A549 (cell line): Measurements from ENCODE around the gene NCAPH2. TPM values are rescaled to one million over a fixed set of nuclear protein-coding genes. Genes with fewer than 3 reads are reported as not detected.

Experiments used
- ATAC-seq, 2 experiments: fragments of 200-7000 bp in 1 of 2; fragments of >200 bp in 1 of 2; cut with Nextera tagmentation in 1 of 2; cut with Tn5 transposase in 1 of 2; 3 replicates each; pipeline versions ENCODE4 v1.8.0 to v1.9.1; 2018 to 2020; ENCODE audit warnings: mild to moderate bottlenecking in 1 of 2, moderate library complexity in 1 of 2
- CTCF ChIA-PET: fragments of 300-600 bp; sonication (Branson Sonifier 250); formaldehyde crosslinking; extraction: SDS; loops from one replicate; lab custom pipeline; 2021; ENCODE audit warnings: antibody characterized with exemption, inconsistent platforms; lab: Yijun Ruan, JAX
- POLR2A ChIA-PET: fragments of 350-600 bp; formaldehyde crosslinking; extraction: SDS; loops from one replicate; lab custom pipeline; 2021; ENCODE audit warnings: antibody characterized with exemption, inconsistent platforms; lab: Yijun Ruan, JAX
- DNase-seq, 2 experiments: peaks; one replicate each; pipeline versions ENCODE4 v3.0.0 to v3.0.0-alpha.2; 2011 to 2016; ENCODE audit warnings: low read depth in 1 of 2, low spot score in 1 of 2
- FAIRE-seq: peaks from 2 replicates; lab custom pipeline; 2011; peaks lifted over from hg19 to GRCh38; lab: Jason Lieb, UNC
- H3K27ac ChIP-seq, 2 experiments: fragments of >200 bp; sonication (Bioruptor Twin); formaldehyde crosslinking; 3 replicates each; pipeline ENCODE4 v1.5.1; 2016 to 2017
- H3K4me1 ChIP-seq: fragments of >200 bp; sonication (Bioruptor Twin); formaldehyde crosslinking; 3 replicates; pipeline ENCODE4 v1.6.1; 2016
- H3K4me2 ChIP-seq: fragments of >200 bp; sonication (Bioruptor Twin); formaldehyde crosslinking; 3 replicates; pipeline ENCODE4 v1.6.1; 2016
- H3K4me3 ChIP-seq: fragments of >200 bp; sonication (Bioruptor Twin); formaldehyde crosslinking; 3 replicates; pipeline ENCODE4 v1.5.1; 2016
- H3K9me3 ChIP-seq: fragments of >200 bp; sonication (Bioruptor Twin); formaldehyde crosslinking; 3 replicates; pipeline ENCODE4 v1.6.1; 2016
- CBX8 ChIP-seq: fragments of 200-600 bp; sonication (generic); IDR thresholded peaks from 2 replicates; pipeline ENCODE4 v1.6.1; 2016
- CEBPB ChIP-seq, 2 experiments: fragments of >200 bp in 1 of 2; sonication (Bioruptor Twin) in 1 of 2; formaldehyde crosslinking in 1 of 2; IDR thresholded peaks; 2 replicates each; pipeline ENCODE4 v1.6.1; 2012 to 2016
- CHD4 ChIP-seq: fragments of 200-600 bp; sonication (generic); IDR thresholded peaks from 2 replicates; pipeline ENCODE4 v1.6.1; 2016; ENCODE audit warnings: antibody characterized with exemption, mild to moderate bottlenecking, borderline replicate concordance
- ESRRA ChIP-seq: fragments of 150-350 bp; IDR thresholded peaks from 2 replicates; pipeline ENCODE4 v1.6.1; 2014; ENCODE audit warnings: mild to moderate bottlenecking, low read length, borderline replicate concordance
- FOSB ChIP-seq: fragments of 250-450 bp; sonication (Bioruptor Pico); IDR thresholded peaks from 2 replicates; pipeline ENCODE4 v1.5.0; 2020; ENCODE audit warnings: mild to moderate bottlenecking, moderate library complexity
- FOXS1 ChIP-seq: fragments of 250-450 bp; sonication (Bioruptor Pico); IDR thresholded peaks from 2 replicates; pipeline ENCODE4 v1.5.0; 2020; ENCODE audit warnings: mild to moderate bottlenecking, moderate library complexity
- GATA3 ChIP-seq: IDR thresholded peaks from 2 replicates; pipeline ENCODE4 v1.6.1; 2012; ENCODE audit warnings: borderline replicate concordance
- HOXB13 ChIP-seq: fragments of 250-450 bp; sonication (Bioruptor Pico); IDR thresholded peaks from 2 replicates; pipeline ENCODE4 v1.5.0; 2020; ENCODE audit warnings: low read depth, mild to moderate bottlenecking, moderate library complexity
- JUN ChIP-seq, 2 experiments: fragments of >200 bp; sonication (Bioruptor Twin); formaldehyde crosslinking; IDR thresholded peaks; 2 replicates in 1 of 2; 3 replicates in 1 of 2; pipeline ENCODE4 v1.6.1; 2016 to 2017
- MAX ChIP-seq: IDR thresholded peaks from 2 replicates; pipeline ENCODE4 v1.6.1; 2012
- NFE2L2 ChIP-seq: fragments of 150-350 bp; conservative IDR thresholded peaks from 2 replicates; pipeline ENCODE4 v1.6.1; 2014; ENCODE audit warnings: low read length
- NR3C1 ChIP-seq: fragments of >200 bp; sonication (Bioruptor Twin); formaldehyde crosslinking; IDR thresholded peaks from 3 replicates; pipeline ENCODE4 v1.6.1; 2017
- POLR2A ChIP-seq: IDR thresholded peaks from 2 replicates; pipeline ENCODE4 v1.6.1; 2012; ENCODE audit warnings: mild to moderate bottlenecking, low read length
- RAD21 ChIP-seq, 2 experiments: fragments of >200 bp in 1 of 2; sonication (Bioruptor Twin) in 1 of 2; formaldehyde crosslinking in 1 of 2; IDR thresholded peaks in 1 of 2; conservative IDR thresholded peaks in 1 of 2; 2 replicates in 1 of 2; 3 replicates in 1 of 2; pipeline ENCODE4 v1.6.1; 2012 to 2018; ENCODE audit warnings: inconsistent platforms in 1 of 2
- RNF2 ChIP-seq: fragments of 200-600 bp; sonication (generic); IDR thresholded peaks from 2 replicates; pipeline ENCODE4 v1.6.1; 2016; ENCODE audit warnings: low read depth, mild to moderate bottlenecking, antibody characterized with exemption, moderate library complexity, borderline replicate concordance
- SMC3 ChIP-seq: fragments of >200 bp; sonication (Bioruptor Twin); formaldehyde crosslinking; IDR thresholded peaks from 3 replicates; pipeline ENCODE4 v1.6.1; 2018; ENCODE audit warnings: inconsistent platforms
- SREBF2 ChIP-seq: fragments of 450-650 bp; IDR thresholded peaks from 2 replicates; pipeline ENCODE4 v1.6.1; 2014; ENCODE audit warnings: mild to moderate bottlenecking, moderate library complexity
- TP53 ChIP-seq: fragments of 250-450 bp; sonication (Bioruptor Pico); IDR thresholded peaks from 2 replicates; pipeline ENCODE4 v1.5.0; 2021; ENCODE audit warnings: mild to moderate bottlenecking, moderate library complexity
- ZC3H11A ChIP-seq: fragments of 450-650 bp; IDR thresholded peaks from 2 replicates; pipeline ENCODE4 v1.6.1; 2014; ENCODE audit warnings: antibody characterized with exemption, mild to moderate bottlenecking
- ZNF302 ChIP-seq: fragments of 250-450 bp; sonication (Bioruptor Pico); IDR thresholded peaks from 2 replicates; pipeline ENCODE4 v1.9.0; 2021; ENCODE audit warnings: inconsistent platforms, mild to moderate bottlenecking, moderate library complexity
- ZSCAN20 ChIP-seq: fragments of 250-450 bp; sonication (Bioruptor Pico); IDR thresholded peaks from 2 replicates; pipeline ENCODE4 v1.8.0; 2022; ENCODE audit warnings: mild to moderate bottlenecking, moderate library complexity
- WGBS: methylation state at CpG from one replicate; pipeline ENCODE4 v1.1.6; 2017; ENCODE audit errors: missing lambda C conversion rate; 5-methylcytosine and 5-hydroxymethylcytosine counted together
- polyA plus RNA-seq, 4 experiments: library from polyadenylated mRNA; depleted of rRNA in 3 of 4; stranded (reverse); fragments of >200 nt; fragmentation: RNase III in 1 of 4; extraction: RNeasy Plus Mini Kit Qiagen cat#74134 plus additional on column Dnase treatment in 1 of 4; gene quantifications; 2 replicates in 3 of 4; 3 replicates in 1 of 4; pipeline ENCODE4 v1.2.3, GENCODE V29; 2011 to 2017
- TF ChIP-seq, protein P1 (sequence below): fragments of 250-450 bp; sonication (Bioruptor Pico); IDR thresholded peaks from 2 replicates; pipeline ENCODE4 v1.5.0; 2020; ENCODE audit warnings: low read depth, mild to moderate bottlenecking, moderate library complexity
- TF ChIP-seq, protein P2 (sequence below): fragments of 250-450 bp; sonication (Bioruptor Pico); IDR thresholded peaks from 2 replicates; pipeline ENCODE4 v1.5.0; 2021; ENCODE audit warnings: mild to moderate bottlenecking, moderate library complexity, borderline replicate concordance
- TF ChIP-seq, protein P3 (sequence below): fragments of >200 bp; sonication (Bioruptor Twin); formaldehyde crosslinking; IDR thresholded peaks from 3 replicates; pipeline ENCODE4 v1.6.1; 2016
- TF ChIP-seq, protein P4 (sequence below): fragments of 200-600 bp; sonication (generic); IDR thresholded peaks from 2 replicates; pipeline ENCODE4 v1.6.1; 2016; ENCODE audit warnings: antibody characterized with exemption, mild to moderate bottlenecking, moderate library complexity

Gene NCAPH2
- polyA plus RNA-seq, 2 of the 4 experiments (the other 2 are of a cell fraction) = 14.3 to 27.7 TPM

DNA sequence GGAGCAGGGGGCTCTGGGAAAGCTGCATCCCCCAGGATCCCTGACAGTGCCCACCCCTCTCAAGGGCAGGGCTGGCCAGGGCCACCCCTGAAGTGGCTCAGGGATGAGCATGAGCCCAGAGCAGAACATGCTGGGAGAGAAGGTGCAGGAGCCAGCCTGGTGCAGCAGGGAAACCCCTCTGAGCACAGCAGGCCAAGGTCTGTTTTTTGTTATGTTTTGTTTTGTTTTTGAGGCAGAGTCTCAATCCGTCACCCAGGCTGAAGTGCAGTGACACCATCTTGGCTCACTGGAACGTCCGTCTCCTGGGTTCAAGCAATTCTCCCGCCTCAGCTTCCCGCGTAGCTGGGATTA is 32.4 kb upstream of the NCAPH2 start:
- Histone ChIP-seq H3K4me3 (peak overlapping the region; percentile 76; the same call in 2 of the 3 replicates), H3K4me1 (peaks cover 9% of the 10 kb centered on the region; the same call in 1 of the 3 replicates), H3K27ac (peak overlapping the region; percentile 86 to 96; a peak in 5 of 6 replicates), H3K4me2 (peak overlapping the region; percentile 90), H3K9me3 (no peaks in the 10 kb centered on the region)
- TF ChIP-seq RNF2 = no peak
- TF ChIP-seq SMC3 = no peak
- no peak for TF ChIP-seq HOXB13 (CRISPR knock-in tag)
- TF ChIP-seq, protein P1, sequence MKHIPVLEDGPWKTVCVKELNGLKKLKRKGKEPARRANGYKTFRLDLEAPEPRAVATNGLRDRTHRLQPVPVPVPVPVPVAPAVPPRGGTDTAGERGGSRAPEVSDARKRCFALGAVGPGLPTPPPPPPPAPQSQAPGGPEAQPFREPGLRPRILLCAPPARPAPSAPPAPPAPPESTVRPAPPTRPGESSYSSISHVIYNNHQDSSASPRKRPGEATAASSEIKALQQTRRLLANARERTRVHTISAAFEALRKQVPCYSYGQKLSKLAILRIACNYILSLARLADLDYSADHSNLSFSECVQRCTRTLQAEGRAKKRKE (CRISPR knock-in tag) = no peak
- TF ChIP-seq FOXS1 (CRISPR knock-in tag) = no peak
- TF ChIP-seq MAX = no peak
- TF ChIP-seq, protein P2, sequence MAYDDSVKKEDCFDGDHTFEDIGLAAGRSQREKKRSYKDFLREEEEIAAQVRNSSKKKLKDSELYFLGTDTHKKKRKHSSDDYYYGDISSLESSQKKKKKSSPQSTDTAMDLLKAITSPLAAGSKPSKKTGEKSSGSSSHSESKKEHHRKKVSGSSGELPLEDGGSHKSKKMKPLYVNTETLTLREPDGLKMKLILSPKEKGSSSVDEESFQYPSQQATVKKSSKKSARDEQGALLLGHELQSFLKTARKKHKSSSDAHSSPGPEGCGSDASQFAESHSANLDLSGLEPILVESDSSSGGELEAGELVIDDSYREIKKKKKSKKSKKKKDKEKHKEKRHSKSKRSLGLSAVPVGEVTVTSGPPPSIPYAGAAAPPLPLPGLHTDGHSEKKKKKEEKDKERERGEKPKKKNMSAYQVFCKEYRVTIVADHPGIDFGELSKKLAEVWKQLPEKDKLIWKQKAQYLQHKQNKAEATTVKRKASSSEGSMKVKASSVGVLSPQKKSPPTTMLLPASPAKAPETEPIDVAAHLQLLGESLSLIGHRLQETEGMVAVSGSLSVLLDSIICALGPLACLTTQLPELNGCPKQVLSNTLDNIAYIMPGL (CRISPR knock-in tag) = no peak
- FAIRE-seq (no peak), ATAC-seq (peak in 1 of 2 experiments; percentile 3; a peak in 1 of 6 replicates), DNase-seq (no peak)
- WGBS = 98% methylated on average over 6 of the region's 6 CpGs
- ChIA-PET CTCF (no interaction called here), POLR2A (no interaction called here)

DNA sequence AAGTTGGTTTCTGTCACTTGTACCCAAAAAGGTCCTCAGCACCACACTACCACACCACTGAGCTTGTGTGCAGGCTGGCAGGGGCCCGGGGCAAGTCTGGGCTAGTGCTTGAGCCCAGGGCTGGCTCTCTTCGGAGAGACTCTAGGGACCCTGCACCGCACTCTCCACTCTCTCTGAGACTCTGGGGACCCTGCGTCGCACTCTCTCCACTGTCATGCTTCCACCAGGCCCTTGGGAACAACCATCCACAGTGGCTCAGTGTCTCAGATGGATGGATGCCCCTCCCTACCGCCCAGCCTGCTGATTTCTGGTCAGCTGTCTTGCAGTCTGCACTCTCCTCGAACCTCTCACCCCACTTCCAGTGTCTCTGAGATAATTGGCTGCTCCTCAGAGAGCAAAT is 31.2 kb upstream of the NCAPH2 start:
- H3K9me3 ChIP-seq = no peaks in the 10 kb centered on the region
- H3K4me3 ChIP-seq = no peak overlapping the region
- TF ChIP-seq CEBPB (IDR thresholded peaks at IDR 0.05) = no peak
- no peak for TF ChIP-seq RNF2
- no peak for TF ChIP-seq RAD21 (conservative IDR thresholded peaks at IDR 0.05 in 1 of 2, IDR thresholded peaks at IDR 0.05 in 1 of 2)
- DNase-seq (no peak), FAIRE-seq (no peak), ATAC-seq (no peak)
- WGBS = 81% methylated on average over 7 of the region's 7 CpGs
- H3K4me2 ChIP-seq = no peak overlapping the region
- POLR2A ChIA-PET = no interaction called here
- peaks cover 9% of the 10 kb centered on the region; the same call in 1 of the 3 replicates for H3K4me1 ChIP-seq
- CTCF ChIA-PET = interaction anchor here (0.6 to 1.3 kb wide), 2 partner anchors 20 to 48 kb away, joined by 3 to 4 read pairs; partner anchors contain the start of gene SCO2
- H3K27ac ChIP-seq = peak overlapping the region in 1 of 2 experiments; percentile 64; a peak in 3 of 6 replicates

DNA sequence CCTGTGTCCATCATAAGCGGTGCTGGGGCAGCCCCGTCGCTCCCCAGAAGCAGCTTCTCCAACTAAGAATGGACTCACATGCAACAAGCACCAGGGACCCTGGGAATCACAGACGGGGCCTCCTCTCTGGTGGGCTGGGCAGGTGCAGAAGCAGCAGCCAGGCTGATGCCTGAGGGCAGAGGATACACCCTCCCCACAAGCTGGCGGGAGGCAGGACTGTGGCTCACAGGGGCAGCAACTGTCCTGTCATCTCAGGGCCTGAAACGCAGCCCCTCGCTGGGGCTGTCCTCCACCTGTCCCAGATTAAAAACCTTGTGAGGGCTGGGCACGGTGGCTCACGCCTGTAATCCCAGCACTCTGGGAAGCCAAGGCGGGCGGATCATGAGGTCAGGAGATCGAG is 30.1 kb upstream of the NCAPH2 start:
- TF ChIP-seq CHD4 (no peak), MAX (no peak), POLR2A (no peak), NR3C1 (no peak), GATA3 (no peak), SMC3 (no peak), SREBF2 (no peak), TP53 (CRISPR knock-in tag) (no peak), ESRRA (no peak), ZSCAN20 (CRISPR knock-in tag) (no peak), FOSB (CRISPR knock-in tag) (no peak), JUN (IDR thresholded peaks at IDR 0.05) (no peak), CBX8 (no peak), ZNF302 (no peak), ZC3H11A (no peak), NFE2L2 (no peak)
- TF ChIP-seq, protein P3, sequence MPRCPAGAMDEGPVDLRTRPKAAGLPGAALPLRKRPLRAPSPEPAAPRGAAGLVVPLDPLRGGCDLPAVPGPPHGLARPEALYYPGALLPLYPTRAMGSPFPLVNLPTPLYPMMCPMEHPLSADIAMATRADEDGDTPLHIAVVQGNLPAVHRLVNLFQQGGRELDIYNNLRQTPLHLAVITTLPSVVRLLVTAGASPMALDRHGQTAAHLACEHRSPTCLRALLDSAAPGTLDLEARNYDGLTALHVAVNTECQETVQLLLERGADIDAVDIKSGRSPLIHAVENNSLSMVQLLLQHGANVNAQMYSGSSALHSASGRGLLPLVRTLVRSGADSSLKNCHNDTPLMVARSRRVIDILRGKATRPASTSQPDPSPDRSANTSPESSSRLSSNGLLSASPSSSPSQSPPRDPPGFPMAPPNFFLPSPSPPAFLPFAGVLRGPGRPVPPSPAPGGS = no peak
- TF ChIP-seq, protein P4, sequence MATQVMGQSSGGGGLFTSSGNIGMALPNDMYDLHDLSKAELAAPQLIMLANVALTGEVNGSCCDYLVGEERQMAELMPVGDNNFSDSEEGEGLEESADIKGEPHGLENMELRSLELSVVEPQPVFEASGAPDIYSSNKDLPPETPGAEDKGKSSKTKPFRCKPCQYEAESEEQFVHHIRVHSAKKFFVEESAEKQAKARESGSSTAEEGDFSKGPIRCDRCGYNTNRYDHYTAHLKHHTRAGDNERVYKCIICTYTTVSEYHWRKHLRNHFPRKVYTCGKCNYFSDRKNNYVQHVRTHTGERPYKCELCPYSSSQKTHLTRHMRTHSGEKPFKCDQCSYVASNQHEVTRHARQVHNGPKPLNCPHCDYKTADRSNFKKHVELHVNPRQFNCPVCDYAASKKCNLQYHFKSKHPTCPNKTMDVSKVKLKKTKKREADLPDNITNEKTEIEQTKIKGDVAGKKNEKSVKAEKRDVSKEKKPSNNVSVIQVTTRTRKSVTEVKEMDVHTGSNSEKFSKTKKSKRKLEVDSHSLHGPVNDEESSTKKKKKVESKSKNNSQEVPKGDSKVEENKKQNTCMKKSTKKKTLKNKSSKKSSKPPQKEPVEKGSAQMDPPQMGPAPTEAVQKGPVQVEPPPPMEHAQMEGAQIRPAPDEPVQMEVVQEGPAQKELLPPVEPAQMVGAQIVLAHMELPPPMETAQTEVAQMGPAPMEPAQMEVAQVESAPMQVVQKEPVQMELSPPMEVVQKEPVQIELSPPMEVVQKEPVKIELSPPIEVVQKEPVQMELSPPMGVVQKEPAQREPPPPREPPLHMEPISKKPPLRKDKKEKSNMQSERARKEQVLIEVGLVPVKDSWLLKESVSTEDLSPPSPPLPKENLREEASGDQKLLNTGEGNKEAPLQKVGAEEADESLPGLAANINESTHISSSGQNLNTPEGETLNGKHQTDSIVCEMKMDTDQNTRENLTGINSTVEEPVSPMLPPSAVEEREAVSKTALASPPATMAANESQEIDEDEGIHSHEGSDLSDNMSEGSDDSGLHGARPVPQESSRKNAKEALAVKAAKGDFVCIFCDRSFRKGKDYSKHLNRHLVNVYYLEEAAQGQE = no peak
- ChIA-PET POLR2A (no interaction called here), CTCF (no interaction called here)
- Histone ChIP-seq H3K4me2 (no peak overlapping the region), H3K4me1 (peaks cover 9% of the 10 kb centered on the region; the same call in 1 of the 3 replicates), H3K27ac (no peak overlapping the region), H3K9me3 (no peaks in the 10 kb centered on the region), H3K4me3 (no peak overlapping the region)
- WGBS = 89% methylated on average over 8 of the region's 12 CpGs
- no peak for ATAC-seq
- DNase-seq = no peak
- FAIRE-seq = no peak
